H9 (cell line): ENCODE results near the gene CHKB. TPM values are rescaled to one million over a fixed set of nuclear protein-coding genes. Genes with fewer than 3 reads are reported as not detected.

Experiments used
- DNase-seq: peaks from one replicate; pipeline ENCODE4 v3.0.0-alpha.2; 2017
- H2AFZ ChIP-seq: one replicate; pipeline ENCODE4 v1.6.1; 2013; ENCODE audit warnings: mild to moderate bottlenecking, low read length, control low read depth, moderate library complexity
- H2AK5ac ChIP-seq: 2 replicates; pipeline ENCODE4 v1.6.1; 2013; ENCODE audit warnings: low read length, control low read depth, mixed read lengths; ENCODE audit not compliant: insufficient read length
- H2BK120ac ChIP-seq: one replicate; pipeline ENCODE4 v1.6.1; 2013; ENCODE audit warnings: low read depth, mild to moderate bottlenecking, low read length, control low read depth, inconsistent platforms; ENCODE audit not compliant: poor library complexity, severe bottlenecking
- H2BK12ac ChIP-seq: 2 replicates; pipeline ENCODE4 v1.6.1; 2013; ENCODE audit warnings: low read length, control low read depth, mixed read lengths, low read depth; ENCODE audit not compliant: insufficient read length
- H2BK15ac ChIP-seq: 2 replicates; pipeline ENCODE4 v1.6.1; 2013; ENCODE audit warnings: low read depth, low read length, control low read depth
- H2BK20ac ChIP-seq: one replicate; pipeline ENCODE4 v1.6.1; 2013; ENCODE audit warnings: low read depth, mild to moderate bottlenecking, low read length, control low read depth, inconsistent platforms; ENCODE audit not compliant: poor library complexity, severe bottlenecking
- H2BK5ac ChIP-seq: 2 replicates; pipeline ENCODE4 v1.6.1; 2013; ENCODE audit warnings: low read length, control low read depth, mixed read lengths; ENCODE audit not compliant: insufficient read length
- H3K14ac ChIP-seq: 2 replicates; pipeline ENCODE4 v1.6.1; 2013; ENCODE audit warnings: low read length, control low read depth; ENCODE audit not compliant: insufficient read depth
- H3K18ac ChIP-seq: 2 replicates; pipeline ENCODE4 v1.6.1; 2013; ENCODE audit warnings: low read depth, mild to moderate bottlenecking, mixed read lengths, low read length, control low read depth; ENCODE audit not compliant: insufficient read length
- H3K23ac ChIP-seq: 2 replicates; pipeline ENCODE4 v1.6.1; 2013; ENCODE audit warnings: low read length, control low read depth, mixed read lengths, low read depth; ENCODE audit not compliant: insufficient read length
- H3K23me2 ChIP-seq: 2 replicates; pipeline ENCODE4 v1.6.1; 2013; ENCODE audit warnings: low read depth, mild to moderate bottlenecking, mixed read lengths, low read length, control low read depth; ENCODE audit not compliant: insufficient read length, poor library complexity, severe bottlenecking
- H3K27ac ChIP-seq: 2 replicates; pipeline ENCODE4 v1.5.1; 2013; ENCODE audit warnings: low read length, control low read depth, mixed read lengths, low read depth; ENCODE audit not compliant: insufficient read length
- H3K27me3 ChIP-seq: 2 replicates; pipeline ENCODE4 v1.6.1; 2013; ENCODE audit warnings: low read length, control low read depth, inconsistent platforms; ENCODE audit not compliant: insufficient read depth
- H3K4ac ChIP-seq: 2 replicates; pipeline ENCODE4 v1.6.1; 2013; ENCODE audit warnings: low read depth, mild to moderate bottlenecking, control low read depth, inconsistent platforms, low read length, moderate library complexity
- H3K4me1 ChIP-seq: 2 replicates; pipeline ENCODE4 v1.6.1; 2013; ENCODE audit warnings: low read length, control low read depth, inconsistent platforms; ENCODE audit not compliant: insufficient read depth
- H3K4me2 ChIP-seq: 2 replicates; pipeline ENCODE4 v1.6.1; 2013; ENCODE audit warnings: low read length, control low read depth, mixed read lengths; ENCODE audit not compliant: insufficient read length, insufficient read depth
- H3K56ac ChIP-seq: 2 replicates; pipeline ENCODE4 v1.6.1; 2013; ENCODE audit warnings: low read depth, mild to moderate bottlenecking, mixed read lengths, low read length, control low read depth; ENCODE audit not compliant: insufficient read length
- H3K79me1 ChIP-seq: 2 replicates; pipeline ENCODE4 v1.6.1; 2013; ENCODE audit warnings: low read depth, mild to moderate bottlenecking, moderate library complexity, low read length, control low read depth, inconsistent platforms; ENCODE audit not compliant: insufficient read depth, poor library complexity, severe bottlenecking
- H3K79me2 ChIP-seq: 2 replicates; pipeline ENCODE4 v1.6.1; 2013; ENCODE audit warnings: low read length, control low read depth, inconsistent platforms; ENCODE audit not compliant: insufficient read depth
- H3K9ac ChIP-seq: 2 replicates; pipeline ENCODE4 v1.6.1; 2013; ENCODE audit warnings: low read length, control low read depth, mixed read lengths; ENCODE audit not compliant: insufficient read length; ENCODE audit errors: extremely low read depth
- H3K9me3 ChIP-seq: one replicate; pipeline ENCODE4 v1.6.1; 2013; ENCODE audit warnings: low read depth, low read length, inconsistent platforms; ENCODE audit not compliant: control insufficient read depth
- H3T11ph ChIP-seq: one replicate; pipeline ENCODE4 v1.6.1; 2013; ENCODE audit warnings: mild to moderate bottlenecking, low read length, control low read depth, inconsistent platforms
- H4K20me1 ChIP-seq: one replicate; pipeline ENCODE4 v1.6.1; 2013; ENCODE audit not compliant: control insufficient read depth, insufficient read length, insufficient read depth
- H4K5ac ChIP-seq: 2 replicates; pipeline ENCODE4 v1.6.1; 2013; ENCODE audit warnings: low read depth, mild to moderate bottlenecking, mixed read lengths, low read length, control low read depth; ENCODE audit not compliant: insufficient read length
- H4K8ac ChIP-seq: replicated peaks from 2 replicates; pipeline ENCODE4 v1.6.1; 2013; ENCODE audit warnings: low read length, control low read depth, mixed read lengths, low read depth; ENCODE audit not compliant: insufficient read length
- H4K91ac ChIP-seq: 2 replicates; pipeline ENCODE4 v1.6.1; 2013; ENCODE audit warnings: low read depth, mild to moderate bottlenecking, moderate library complexity, mixed read lengths, low read length, control low read depth; ENCODE audit not compliant: insufficient read length
- H3K27ac Mint-ChIP-seq, 3 experiments: 2 replicates in 2 of 3; 3 replicates in 1 of 3; pipeline ENCODE4 v1.8.0; 2020 to 2021; ENCODE audit warnings: mixed read lengths in 3 of 3, mild to moderate bottlenecking in 1 of 3, moderate library complexity in 1 of 3
- H3K27me3 Mint-ChIP-seq: 2 replicates; pipeline ENCODE4 v1.8.0; 2021; ENCODE audit warnings: low read depth, mild to moderate bottlenecking, moderate library complexity, mixed read lengths
- H3K36me3 Mint-ChIP-seq, 3 experiments: 2 replicates in 2 of 3; 3 replicates in 1 of 3; pipeline ENCODE4 v1.8.0; 2020 to 2021; ENCODE audit warnings: low read depth in 3 of 3, mixed read lengths in 3 of 3; ENCODE audit not compliant: insufficient read depth in 1 of 3
- H3K4me1 Mint-ChIP-seq, 2 experiments: 2 replicates each; pipeline ENCODE4 v1.8.0; 2020; ENCODE audit warnings: mixed read lengths in 2 of 2
- H3K4me3 Mint-ChIP-seq, 2 experiments: 2 replicates in 1 of 2; 3 replicates in 1 of 2; pipeline ENCODE4 v1.8.0; 2020 to 2021; ENCODE audit warnings: mild to moderate bottlenecking in 2 of 2, mixed read lengths in 2 of 2, moderate library complexity in 1 of 2
- H3K9me3 Mint-ChIP-seq, 2 experiments: 2 replicates in 1 of 2; 3 replicates in 1 of 2; pipeline ENCODE4 v1.8.0; 2020; ENCODE audit warnings: mild to moderate bottlenecking in 2 of 2, mixed read lengths in 2 of 2, moderate library complexity in 1 of 2
- CTCF ChIP-seq: fragments of 200-600 bp; sonication (generic); conservative IDR thresholded peaks from 3 replicates; pipeline ENCODE4 v1.8.0; 2021; ENCODE audit warnings: antibody characterized with exemption, mild to moderate bottlenecking
- WGBS: extraction: QIAGEN DNeasy Blood & Tissue Kit; methylation state at CpG from one replicate; pipeline ENCODE4 v1.1.7; 2013; ENCODE audit warnings: missing lambda C conversion rate, low lambda C conversion rate, mixed read lengths; ENCODE audit not compliant: insufficient read length; ENCODE audit errors: extremely low coverage; 5-methylcytosine and 5-hydroxymethylcytosine counted together
- total RNA-seq: library from RNA; stranded (reverse); gene quantifications from 2 replicates; pipeline ENCODE4 v1.2.1, GENCODE V29; 2021

Gene CHKB
- total RNA-seq, 1 experiment from 2014 or later, result 64.9 TPM

- no peak overlapping the region for H4K5ac ChIP-seq
- DNase-seq, result no peak
- no peak for TF ChIP-seq CTCF
- no peaks in the 10 kb centered on the region for H3K9me3 ChIP-seq
- no peak overlapping the region for H2AFZ ChIP-seq
- H3K56ac ChIP-seq, result no peak overlapping the region
- no peak overlapping the region for H3K18ac ChIP-seq
- Mint-ChIP-seq H3K4me3 (no peak overlapping the region), H3K9me3 (no peaks in the 10 kb centered on the region), H3K27ac (no peak overlapping the region), H3K4me1 (peaks cover 12 to 13% of the 10 kb centered on the region in 2 experiments), H3K36me3 (no peaks in the 10 kb centered on the region), H3K27me3 (peaks cover 12% of the 10 kb centered on the region)
- H3K14ac ChIP-seq, result no peak overlapping the region
- no peaks in the 10 kb centered on the region for H3K4me1 ChIP-seq
- H4K91ac ChIP-seq, result no peak overlapping the region
- no peaks in the 10 kb centered on the region for H3K23me2 ChIP-seq
- H3K23ac ChIP-seq, result no peak overlapping the region
- H2BK15ac ChIP-seq, result no peak overlapping the region
- no peak overlapping the region for H2BK12ac ChIP-seq
- no peak overlapping the region for H3K4me2 ChIP-seq
- no peak overlapping the region for H3T11ph ChIP-seq
- no peaks in the 10 kb centered on the region for H3K79me1 ChIP-seq
- no peak overlapping the region for H2BK5ac ChIP-seq
- H3K27ac ChIP-seq, result no peak overlapping the region
- H2BK120ac ChIP-seq, result no peak overlapping the region
- no peak overlapping the region for H2AK5ac ChIP-seq
- WGBS, result no CpG with 5 or more reads among the region's 8 CpGs
- no peaks in the 10 kb centered on the region for H3K27me3 ChIP-seq
- H2BK20ac ChIP-seq, result no peak overlapping the region
- no peaks in the 10 kb centered on the region for H4K20me1 ChIP-seq
- no peak overlapping the region for H3K9ac ChIP-seq
- H3K79me2 ChIP-seq, result no peaks in the 10 kb centered on the region
- H4K8ac ChIP-seq, result no peak overlapping the region
- H3K4ac ChIP-seq, result no peak overlapping the region
Observed at GRCh38 chr22:50553310-50553709, 29.3 kb downstream of the CHKB start.
